ENCODE data around the gene SEMA4D.

SEMA4D gene

GRCh38 chr9:89462817-89463683, 34.9 kb downstream of the SEMA4D start:
- DNase-seq = no peak

DNA sequence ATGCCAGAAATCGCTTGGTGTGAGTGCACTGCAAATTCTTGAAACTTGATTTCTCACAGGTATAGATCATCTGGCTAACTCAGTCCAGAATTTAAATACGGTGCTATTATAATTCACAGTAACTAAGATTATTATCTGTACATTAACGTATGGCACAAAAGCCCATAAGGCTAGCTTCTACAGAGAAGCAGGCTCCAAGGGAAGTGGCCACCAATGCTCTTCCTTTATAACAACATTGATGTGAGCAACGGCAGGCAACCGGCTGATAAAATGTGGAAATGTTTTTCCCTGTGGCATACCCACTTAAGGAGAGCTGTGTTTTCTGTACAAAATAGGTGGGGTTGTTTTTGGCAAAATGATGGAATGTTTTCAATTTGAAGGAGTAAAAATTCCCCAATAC, 35.7 kb downstream of the SEMA4D start:
- no peak for DNase-seq

DNA sequence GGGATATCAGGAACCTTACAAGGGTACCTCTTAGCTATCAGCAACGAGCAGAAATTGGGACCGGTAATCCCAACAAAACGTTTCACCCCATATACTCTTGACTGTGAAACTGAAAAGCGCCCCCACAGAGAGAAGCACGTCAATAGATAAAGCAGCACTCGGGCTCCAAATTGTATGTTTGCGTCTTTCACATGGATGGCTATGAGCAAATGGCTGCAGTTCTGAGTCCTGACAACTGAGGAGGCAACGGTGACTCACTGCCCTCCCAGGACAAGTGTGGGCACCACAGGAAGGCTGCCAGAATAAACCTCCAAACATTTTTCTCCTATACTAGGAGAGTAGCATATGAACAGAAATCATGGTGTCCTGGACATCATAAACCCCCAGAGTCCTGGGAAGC, 36.6 kb downstream of the SEMA4D start:
- DNase-seq = no peak

- DNase-seq = no peak
Measured at GRCh38 chr9:89460551-89460950, 37.4 kb downstream of the SEMA4D start.

GRCh38 chr9:89458768-89459496, 39.0 kb downstream of the SEMA4D start:
- no peak for DNase-seq

GRCh38 chr9:89457376-89457855, 40.5 kb downstream of the SEMA4D start:
- no peak for DNase-seq

- DNase-seq = no peak
Measured at GRCh38 chr9:89455356-89455824, 42.5 kb downstream of the SEMA4D start.

- no peak for DNase-seq
Measured at GRCh38 chr9:89454498-89455355, 43.2 kb downstream of the SEMA4D start.

GRCh38 chr9:89453452-89453851, 44.5 kb downstream of the SEMA4D start:
- DNase-seq = no peak

DNA sequence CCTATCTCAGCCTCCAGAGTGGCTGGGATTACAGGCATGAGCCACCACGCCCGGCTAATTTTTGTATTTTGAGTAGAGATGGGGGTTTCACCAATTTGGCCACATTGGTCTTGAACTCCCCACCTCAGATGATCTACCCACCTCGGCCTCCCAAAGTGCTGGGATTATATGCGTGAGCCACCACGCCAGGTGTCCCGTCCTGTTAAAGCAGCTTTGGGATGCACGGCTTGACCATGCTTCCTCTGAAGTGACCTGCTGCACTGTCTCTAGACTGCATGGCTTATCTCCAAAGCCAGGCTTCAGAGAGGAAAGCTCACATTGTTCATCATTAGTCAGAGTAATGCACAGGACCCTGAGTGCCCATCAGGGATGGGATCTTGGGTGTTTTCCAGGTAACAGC, 45.4 kb downstream of the SEMA4D start:
- DNase-seq = no peak

GRCh38 chr9:89450213-89450612, 47.7 kb downstream of the SEMA4D start:
- DNase-seq = no peak

DNA sequence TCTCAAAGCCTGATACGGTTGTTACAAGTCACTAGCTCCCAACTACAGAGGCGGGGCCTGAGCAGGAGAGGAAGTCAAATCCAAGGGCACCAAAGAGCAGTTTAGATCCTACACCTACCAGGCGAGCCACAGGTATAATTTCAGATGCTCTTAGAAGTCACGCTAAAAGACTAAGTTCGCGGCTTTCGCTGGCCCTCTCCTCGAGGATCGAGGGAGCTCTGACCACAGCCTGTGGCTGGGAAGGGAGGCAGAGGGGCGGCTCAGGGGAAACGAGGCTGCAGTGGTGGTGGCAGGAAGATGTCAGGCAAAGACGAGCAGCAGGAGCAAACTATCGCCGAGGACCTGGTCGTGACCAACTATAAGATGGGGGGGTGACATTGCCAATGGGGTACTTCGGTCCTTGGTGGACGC, 48.6 kb downstream of the SEMA4D start:
- DNase-seq = no peak

DNA sequence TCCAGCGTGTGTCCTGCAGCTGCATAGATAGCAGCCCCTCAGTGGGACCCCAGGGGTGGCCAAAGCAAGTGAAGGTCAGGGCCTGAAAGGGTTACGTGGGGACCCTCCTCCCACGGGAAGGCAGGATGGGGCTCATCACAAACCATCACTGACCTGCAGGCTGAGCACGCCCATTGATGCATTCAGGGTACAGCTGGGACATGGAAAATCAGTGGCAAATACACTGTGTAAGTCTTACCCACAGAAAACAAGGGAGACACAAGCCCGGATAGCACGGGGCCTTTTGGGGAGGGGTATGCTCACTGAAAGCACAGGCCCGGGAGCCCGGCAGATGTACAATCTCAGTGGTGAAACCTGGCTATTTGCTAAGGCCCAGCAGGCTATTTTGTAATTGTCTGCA, 49.1 kb downstream of the SEMA4D start:
- no peak for DNase-seq

- DNase-seq = no peak
Measured at GRCh38 chr9:89448381-89448780, 49.5 kb downstream of the SEMA4D start.

- DNase-seq = no peak
Measured at GRCh38 chr9:89447416-89447815, 50.5 kb downstream of the SEMA4D start.

DNA sequence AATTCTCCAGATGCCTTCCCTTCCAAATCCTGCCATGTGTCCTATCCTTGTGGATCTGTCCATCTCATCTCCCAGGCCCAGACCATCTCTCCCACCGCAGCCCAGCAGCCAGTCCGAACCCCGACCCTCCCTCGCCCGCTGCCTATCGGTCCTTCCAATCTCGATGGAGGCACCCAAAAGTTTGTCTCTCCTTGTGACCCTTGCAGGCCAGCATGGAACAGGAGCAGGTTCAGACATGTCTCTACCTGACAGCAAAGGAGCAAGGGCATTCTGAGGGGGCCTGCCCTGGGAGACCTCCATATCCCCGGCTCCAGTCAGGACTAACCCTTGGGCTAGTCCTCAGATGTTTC, 51.0 kb downstream of the SEMA4D start:
- no peak for DNase-seq

DNA sequence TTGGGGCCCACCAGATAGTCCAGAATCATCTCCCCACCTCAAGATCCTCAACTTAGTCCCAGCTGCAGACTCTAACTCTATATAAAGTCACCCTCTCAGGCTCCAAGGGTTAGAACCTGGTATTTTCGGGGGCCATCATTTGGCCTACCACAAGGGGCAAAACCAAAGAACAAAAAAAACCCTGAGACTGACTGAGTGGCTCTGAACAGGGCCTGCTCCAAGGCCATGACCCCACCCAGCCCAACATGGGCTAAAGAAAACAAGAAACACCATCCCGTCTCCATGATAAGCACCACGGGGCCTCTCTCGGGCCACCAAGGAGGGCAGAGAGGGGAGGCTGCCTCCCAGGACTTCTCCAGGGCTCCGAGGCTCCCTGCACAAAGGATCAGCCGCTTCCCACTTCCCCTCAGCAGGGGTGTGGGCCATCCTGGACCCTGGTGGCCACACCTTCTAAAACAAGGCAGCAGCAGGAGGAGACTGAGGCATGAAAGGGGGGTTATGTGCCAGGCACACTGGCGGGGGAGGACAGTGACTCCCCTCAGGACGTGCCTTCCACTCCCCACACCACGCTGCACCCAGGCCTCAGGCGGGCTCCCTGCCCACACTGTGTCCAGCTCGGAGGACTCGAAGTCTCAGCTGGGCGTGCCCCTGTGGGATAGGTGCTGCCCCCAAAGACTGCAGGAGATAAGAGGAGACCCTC, 51.5 kb downstream of the SEMA4D start:
- no peak for DNase-seq

DNA sequence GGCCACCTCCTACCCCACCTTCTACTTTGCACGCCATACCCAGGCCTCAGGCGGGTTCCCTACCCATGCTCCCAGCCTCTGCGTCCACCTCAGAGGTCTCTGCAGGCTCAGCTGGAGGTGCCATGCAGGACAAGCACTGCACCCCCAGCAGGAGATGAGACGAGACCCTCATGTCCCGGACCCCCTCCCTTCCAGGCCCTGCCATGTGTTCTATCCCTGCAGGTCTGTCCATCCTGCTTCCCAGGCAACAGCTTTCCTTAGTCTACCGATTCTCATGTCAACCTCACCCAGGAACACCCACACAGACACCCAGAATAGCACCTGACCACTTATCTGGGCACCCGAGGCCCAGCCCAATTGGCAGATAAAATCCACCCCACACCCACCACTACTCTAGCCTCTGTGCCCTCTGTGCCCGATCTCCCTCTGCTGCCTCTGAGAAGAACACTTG, 52.1 kb downstream of the SEMA4D start:
- DNase-seq = no peak

- no peak for DNase-seq
Measured at GRCh38 chr9:89444925-89445765, 52.8 kb downstream of the SEMA4D start.

DNA sequence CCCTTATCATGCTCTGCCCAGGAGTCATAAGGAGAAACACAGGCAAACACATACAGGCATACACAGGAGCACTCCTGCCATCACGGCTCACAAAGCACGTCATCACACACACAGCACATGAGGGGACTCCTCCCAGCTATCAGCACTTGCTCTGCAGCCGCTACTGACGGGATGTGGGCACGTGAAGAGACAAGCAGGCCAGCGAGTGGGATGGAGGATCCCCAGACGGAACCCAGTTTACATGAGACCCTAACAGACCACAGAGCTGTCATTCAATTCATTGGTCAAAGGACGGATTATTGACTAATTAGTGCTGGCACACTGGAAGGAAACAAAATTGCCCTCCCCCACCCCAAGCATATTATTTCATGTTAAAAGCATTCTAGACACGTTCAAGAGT, 53.6 kb downstream of the SEMA4D start:
- no peak for DNase-seq

Measured in islet precursor cell (in vitro differentiated cells).